HG02852 (cell line): ENCODE measurements around the gene TPM4.
"Not testable (repeated sequence)": the region's sequence is repeated elsewhere in the genome, so short reads cannot be mapped to it uniquely, and the experiment has no call there.

Experiments
- ATAC-seq: cut with Tn5 transposase; IDR thresholded peaks from one replicate; pipeline ENCODE4 v1.9.1; 2021; ENCODE audit warnings: mild to moderate bottlenecking, moderate library complexity; ENCODE audit not compliant: unreplicated experiment

TPM4 gene

GRCh38 chr19:16076154-16076957 is at the start of gene TPM4:
Gene TPM4 (plus strand): TSS chr19:16076495. CDS start chr19:16076566, 71 bp downstream.
- peak; percentile 56 for ATAC-seq

GRCh38 chr19:16026756-16027155 is 49.5 kb upstream of the TPM4 start:
- ATAC-seq = no peak

- ATAC-seq = no peak
These were observed 48.8 kb upstream of the TPM4 start for GRCh38 chr19:16027528-16027927.

GRCh38 chr19:16030155-16030554 is 46.1 kb upstream of the TPM4 start:
- not testable (repeated sequence) for ATAC-seq

GRCh38 chr19:16030964-16031871 is 45.1 kb upstream of the TPM4 start:
- ATAC-seq = no peak

GRCh38 chr19:16031872-16032200 is 44.5 kb upstream of the TPM4 start:
- ATAC-seq = no peak

GRCh38 chr19:16032509-16033135 is 43.7 kb upstream of the TPM4 start:
- ATAC-seq = no peak

GRCh38 chr19:16033136-16033530 is 43.2 kb upstream of the TPM4 start:
- no peak for ATAC-seq

GRCh38 chr19:16033721-16034120 is 42.6 kb upstream of the TPM4 start:
- ATAC-seq = no peak

- no peak for ATAC-seq
These were observed 42.1 kb upstream of the TPM4 start for GRCh38 chr19:16034180-16034579.

GRCh38 chr19:16034958-16035560 is 41.2 kb upstream of the TPM4 start:
- ATAC-seq = no peak

- no peak for ATAC-seq
These were observed 40.5 kb upstream of the TPM4 start for GRCh38 chr19:16035601-16036297.

- no peak for ATAC-seq
These were observed 39.8 kb upstream of the TPM4 start for GRCh38 chr19:16036397-16036925.

- no peak for ATAC-seq
These were observed 39.4 kb upstream of the TPM4 start for GRCh38 chr19:16036941-16037340.

GRCh38 chr19:16037424-16038195 is 38.7 kb upstream of the TPM4 start:
- ATAC-seq = no peak

GRCh38 chr19:16038196-16038695 is 38.0 kb upstream of the TPM4 start:
- no peak for ATAC-seq

GRCh38 chr19:16039081-16039480 is 37.2 kb upstream of the TPM4 start:
- no peak for ATAC-seq

- no peak for ATAC-seq
These were observed 36.8 kb upstream of the TPM4 start for GRCh38 chr19:16039545-16039944.

- ATAC-seq = no peak
These were observed 35.7 kb upstream of the TPM4 start for GRCh38 chr19:16040642-16041041.
